GM18526 (cell line): Measurements from ENCODE around the gene PRX.

Source experiments
- POLR2A ChIP-seq: IDR thresholded peaks from 3 replicates; pipeline ENCODE4 v1.6.1; 2011; ENCODE audit not compliant: insufficient read length; ENCODE audit errors: extremely low read depth

Gene PRX, protein sequence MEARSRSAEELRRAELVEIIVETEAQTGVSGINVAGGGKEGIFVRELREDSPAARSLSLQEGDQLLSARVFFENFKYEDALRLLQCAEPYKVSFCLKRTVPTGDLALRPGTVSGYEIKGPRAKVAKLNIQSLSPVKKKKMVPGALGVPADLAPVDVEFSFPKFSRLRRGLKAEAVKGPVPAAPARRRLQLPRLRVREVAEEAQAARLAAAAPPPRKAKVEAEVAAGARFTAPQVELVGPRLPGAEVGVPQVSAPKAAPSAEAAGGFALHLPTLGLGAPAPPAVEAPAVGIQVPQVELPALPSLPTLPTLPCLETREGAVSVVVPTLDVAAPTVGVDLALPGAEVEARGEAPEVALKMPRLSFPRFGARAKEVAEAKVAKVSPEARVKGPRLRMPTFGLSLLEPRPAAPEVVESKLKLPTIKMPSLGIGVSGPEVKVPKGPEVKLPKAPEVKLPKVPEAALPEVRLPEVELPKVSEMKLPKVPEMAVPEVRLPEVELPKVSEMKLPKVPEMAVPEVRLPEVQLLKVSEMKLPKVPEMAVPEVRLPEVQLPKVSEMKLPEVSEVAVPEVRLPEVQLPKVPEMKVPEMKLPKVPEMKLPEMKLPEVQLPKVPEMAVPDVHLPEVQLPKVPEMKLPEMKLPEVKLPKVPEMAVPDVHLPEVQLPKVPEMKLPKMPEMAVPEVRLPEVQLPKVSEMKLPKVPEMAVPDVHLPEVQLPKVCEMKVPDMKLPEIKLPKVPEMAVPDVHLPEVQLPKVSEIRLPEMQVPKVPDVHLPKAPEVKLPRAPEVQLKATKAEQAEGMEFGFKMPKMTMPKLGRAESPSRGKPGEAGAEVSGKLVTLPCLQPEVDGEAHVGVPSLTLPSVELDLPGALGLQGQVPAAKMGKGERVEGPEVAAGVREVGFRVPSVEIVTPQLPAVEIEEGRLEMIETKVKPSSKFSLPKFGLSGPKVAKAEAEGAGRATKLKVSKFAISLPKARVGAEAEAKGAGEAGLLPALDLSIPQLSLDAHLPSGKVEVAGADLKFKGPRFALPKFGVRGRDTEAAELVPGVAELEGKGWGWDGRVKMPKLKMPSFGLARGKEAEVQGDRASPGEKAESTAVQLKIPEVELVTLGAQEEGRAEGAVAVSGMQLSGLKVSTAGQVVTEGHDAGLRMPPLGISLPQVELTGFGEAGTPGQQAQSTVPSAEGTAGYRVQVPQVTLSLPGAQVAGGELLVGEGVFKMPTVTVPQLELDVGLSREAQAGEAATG (N-terminal part only)

DNA sequence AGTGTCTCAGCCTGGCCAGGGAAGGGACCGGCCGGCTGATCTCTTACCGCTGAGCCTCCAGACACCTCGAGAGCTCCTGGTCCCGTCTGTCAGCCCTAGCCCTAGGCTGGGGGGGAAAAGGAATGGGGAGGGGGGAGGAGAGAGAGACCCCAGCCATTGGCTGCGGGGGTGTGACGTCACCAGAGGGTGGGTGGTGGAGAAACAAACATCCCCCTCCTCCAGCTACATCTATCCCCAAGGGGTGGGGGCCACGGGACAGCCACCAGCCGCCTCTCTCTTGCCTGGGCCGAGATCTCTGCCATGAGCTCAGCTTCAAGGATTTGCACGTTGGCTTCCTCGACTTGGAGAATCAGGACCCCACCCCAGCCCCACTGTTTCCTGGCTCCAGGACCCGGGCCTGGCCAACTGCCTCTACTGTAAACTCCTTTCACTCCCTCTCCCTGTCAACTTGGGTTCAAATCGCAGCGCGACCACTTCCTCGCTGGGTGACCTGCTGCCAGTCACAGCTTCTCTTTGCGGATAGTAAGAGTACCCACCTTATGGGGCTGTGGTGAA, at the start of gene PRX:
Gene PRX (minus strand): TSS at position 88 of the 555 bp plus-strand sequence. CDS start 5,446 bp downstream, outside the sequence.
- TF ChIP-seq POLR2A: no peak

- no peak for TF ChIP-seq POLR2A
Measured at GRCh38 chr19:40461669-40462221, 48.6 kb upstream of the PRX start.

DNA sequence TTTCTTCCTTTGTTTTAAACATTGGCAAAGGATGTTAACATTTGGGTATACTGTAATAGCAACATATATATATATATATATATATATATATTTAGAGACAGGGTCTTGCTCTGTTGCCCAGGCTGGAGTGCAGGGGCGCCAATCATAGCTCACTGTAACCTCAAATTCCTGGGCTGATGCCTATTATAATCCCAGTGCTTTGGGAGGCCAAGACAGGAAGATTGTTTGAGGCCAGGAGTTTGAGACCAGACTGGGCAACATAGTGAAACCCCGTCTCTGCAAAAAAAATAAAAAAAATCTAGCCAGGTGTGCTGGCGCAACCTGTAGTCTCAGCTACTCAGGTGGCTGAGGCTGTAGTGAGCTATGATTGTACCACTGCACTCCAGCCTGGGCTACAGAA, 47.0 kb upstream of the PRX start:
- TF ChIP-seq POLR2A: no peak

DNA sequence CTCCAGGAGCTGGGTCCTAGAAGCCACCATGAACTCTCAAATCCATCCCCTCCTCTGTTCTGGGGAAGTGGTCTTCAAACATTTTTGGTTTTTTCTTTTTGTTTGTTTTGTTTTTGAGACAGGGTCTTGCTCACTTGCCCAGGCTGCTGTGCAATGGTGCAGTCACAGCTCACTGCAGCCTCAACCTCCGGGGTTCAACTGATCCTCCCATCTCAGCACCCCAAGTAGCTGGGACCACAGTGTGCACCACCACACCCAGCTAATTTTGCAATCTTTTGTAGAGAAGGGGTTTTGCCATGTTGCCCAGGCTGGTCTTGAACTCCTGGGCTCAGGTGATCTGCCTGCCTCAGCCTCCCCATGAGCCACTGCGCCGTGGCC, 45.4 kb upstream of the PRX start:
- TF ChIP-seq POLR2A: no peak

DNA sequence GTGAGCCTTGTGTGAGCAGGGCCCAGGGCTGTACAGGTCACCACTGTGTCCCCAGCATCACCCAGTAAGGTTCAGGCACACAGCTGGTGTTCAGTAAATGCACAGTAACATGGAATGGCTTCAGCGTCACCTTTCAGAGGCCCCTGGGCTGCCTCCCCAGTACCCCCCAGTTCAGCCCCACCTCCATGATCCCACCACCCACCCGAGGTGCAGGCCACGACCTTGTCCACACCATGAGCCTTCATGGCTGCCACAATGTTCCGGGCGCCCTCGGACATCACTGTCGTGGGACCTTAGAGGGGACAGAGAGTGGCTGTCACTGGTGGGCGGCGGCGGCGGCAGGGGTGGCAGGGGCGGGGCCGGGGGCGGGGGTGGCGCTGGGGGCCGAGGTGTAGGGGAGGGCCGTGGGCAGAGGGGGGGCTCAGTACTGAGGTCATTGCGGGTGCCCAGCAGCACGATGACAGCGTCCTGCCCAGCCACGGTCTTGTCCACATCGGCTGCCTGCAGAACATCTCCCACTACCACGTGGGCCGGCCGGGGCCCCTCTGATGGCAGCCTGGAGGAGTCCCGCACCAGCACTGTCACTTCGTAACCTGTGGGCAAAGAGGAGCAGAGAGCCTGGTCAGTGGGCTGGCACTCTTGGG, 44.9 kb upstream of the PRX start:
- no peak for TF ChIP-seq POLR2A

GRCh38 chr19:40457048-40457447, 43.9 kb upstream of the PRX start:
- no peak for TF ChIP-seq POLR2A

DNA sequence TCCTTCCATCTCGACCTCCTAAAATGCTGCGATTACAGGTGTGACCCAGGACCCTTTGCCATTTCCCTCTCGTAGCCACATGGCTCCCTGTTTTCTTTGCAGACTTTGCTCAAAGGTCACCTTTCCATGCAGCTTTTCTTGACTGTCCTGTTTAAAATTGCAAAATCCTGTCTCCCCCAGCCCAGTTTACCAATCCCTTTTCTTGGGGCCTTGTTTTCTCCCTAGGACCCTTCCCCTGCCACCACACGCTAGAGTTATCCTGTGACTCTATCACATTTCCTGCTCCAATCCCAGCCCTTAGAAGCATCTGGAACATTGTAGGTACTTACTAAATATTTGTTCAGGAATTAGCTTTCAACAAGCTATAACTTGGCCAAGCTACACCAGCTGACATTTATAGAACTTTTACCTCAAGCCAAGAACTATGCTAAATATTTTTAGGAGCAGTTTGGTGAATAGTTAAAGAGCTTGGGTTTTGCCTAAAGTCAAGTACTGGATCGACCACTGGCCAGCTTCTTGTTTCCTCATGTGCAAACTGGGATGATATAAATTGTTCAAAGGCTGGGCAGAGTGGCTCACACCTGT, 40.1 kb upstream of the PRX start:
- no peak for TF ChIP-seq POLR2A

GRCh38 chr19:40452016-40452415, 38.8 kb upstream of the PRX start:
- TF ChIP-seq POLR2A: no peak

- no peak for TF ChIP-seq POLR2A
Measured at GRCh38 chr19:40450664-40451063, 37.5 kb upstream of the PRX start.

GRCh38 chr19:40449506-40449905, 36.3 kb upstream of the PRX start:
- TF ChIP-seq POLR2A: no peak

- TF ChIP-seq POLR2A: no peak
Measured at GRCh38 chr19:40446263-40446784, 33.1 kb upstream of the PRX start.

DNA sequence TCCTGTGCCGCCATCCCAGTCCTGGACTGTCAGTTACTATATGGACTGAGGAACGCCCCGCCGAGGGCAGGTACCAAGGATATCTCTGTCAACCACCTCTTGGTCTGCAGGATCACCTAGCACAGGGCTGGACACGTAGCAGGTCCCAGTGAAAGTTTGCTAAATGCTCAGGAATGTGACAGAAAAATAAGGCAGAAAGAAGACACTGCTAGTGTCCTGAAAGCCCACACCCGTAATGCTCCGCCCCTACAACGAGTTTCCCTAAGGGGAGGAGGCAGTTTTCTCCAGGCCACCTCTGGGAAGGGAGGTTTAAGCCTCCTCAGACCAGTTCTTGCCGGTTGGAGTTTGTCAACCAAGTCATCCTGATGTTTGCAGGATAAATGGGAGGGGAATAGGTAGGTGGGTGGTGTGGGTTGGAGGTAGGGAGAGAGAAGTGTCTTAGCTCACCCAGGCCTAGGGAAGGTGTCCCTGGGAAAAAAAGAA, 32.6 kb upstream of the PRX start:
- no peak for TF ChIP-seq POLR2A

DNA sequence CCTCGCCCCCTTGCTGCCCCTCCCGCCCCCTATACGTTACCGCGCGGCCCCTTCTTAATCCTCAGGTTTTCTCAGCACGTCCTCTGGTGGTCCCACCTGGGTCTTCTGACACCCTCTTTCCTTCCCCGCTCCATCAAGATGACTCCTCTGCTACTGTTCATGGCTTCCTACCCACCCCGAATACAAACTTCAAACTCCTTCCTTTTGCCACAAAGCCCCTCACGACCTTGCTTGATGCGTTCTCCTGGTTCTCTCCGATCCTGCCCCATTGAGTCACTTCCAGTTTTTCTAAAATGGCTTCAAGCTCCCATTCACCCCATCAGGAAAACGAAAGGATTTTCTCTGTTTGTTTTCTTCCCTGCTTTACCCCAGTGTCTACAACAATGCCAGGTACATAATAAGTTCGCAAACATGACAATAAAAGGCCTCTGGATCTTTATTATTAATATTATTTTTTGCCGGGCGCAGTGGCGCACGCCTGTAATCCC, 31.7 kb upstream of the PRX start:
- TF ChIP-seq POLR2A: no peak

DNA sequence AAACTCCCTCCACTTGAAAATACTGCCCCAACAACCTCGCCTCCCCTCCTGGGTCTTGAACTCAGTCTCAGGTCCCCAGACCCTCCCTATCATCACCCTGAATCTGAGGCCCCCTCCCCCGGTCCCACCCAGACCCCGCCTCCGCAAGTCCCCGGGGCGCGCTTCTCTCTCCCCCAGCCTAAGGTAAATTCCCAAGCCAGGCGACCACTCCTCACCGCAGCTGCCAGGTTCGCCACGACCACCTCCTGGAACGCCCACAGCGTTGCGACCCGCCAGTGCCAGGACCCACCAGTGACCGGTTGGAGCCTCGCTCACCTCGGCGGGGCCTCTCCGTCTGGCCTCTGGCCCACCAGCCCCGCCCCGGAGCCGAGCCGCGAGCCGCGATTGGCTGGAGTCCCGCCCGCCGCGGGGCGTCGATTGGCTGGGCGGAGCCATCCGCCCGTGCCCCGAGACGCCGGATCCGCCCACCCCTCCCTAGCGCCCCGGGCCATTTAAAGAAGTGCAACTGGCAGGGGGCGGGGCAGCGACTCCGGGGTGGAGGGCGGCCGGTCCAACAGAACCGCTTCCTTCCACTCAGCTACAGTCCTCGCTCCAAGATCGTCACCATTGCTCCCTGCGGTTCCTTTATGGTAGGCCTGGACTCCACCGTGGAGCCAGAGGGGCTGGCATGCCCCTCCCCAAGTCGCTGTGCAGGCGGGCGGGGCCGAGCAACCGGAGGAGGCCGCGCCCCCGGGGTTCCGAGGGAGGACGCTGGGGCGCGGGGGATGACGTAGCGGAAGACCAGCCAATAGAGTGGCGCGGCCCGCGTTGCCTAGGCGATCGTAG, 31.0 kb upstream of the PRX start, which contains the start of gene SERTAD3:
Gene SERTAD3 (minus strand): TSS at position 336 of the 825 bp plus-strand sequence. CDS start 2,255 bp downstream, outside the sequence.
- TF ChIP-seq POLR2A: peak; percentile 86
